Type B pancreatic cell (in vitro differentiated cells): Measurements from ENCODE around the gene ZNF691. TPM values are rescaled to one million over a fixed set of nuclear protein-coding genes. Genes with fewer than 3 reads are reported as not detected.

Source experiments
- DNase-seq: peaks from one replicate; pipeline ENCODE4 v3.0.0; 2021; ENCODE audit warnings: mixed read lengths; ENCODE audit not compliant: unreplicated experiment; ENCODE audit errors: extremely low spot score
- H3K27ac Mint-ChIP-seq: 2 replicates; pipeline ENCODE4 v1.8.0; 2021; ENCODE audit warnings: mild to moderate bottlenecking, mixed read lengths
- H3K27me3 Mint-ChIP-seq: 2 replicates; pipeline ENCODE4 v1.8.0; 2021; ENCODE audit warnings: mixed read lengths
- H3K36me3 Mint-ChIP-seq: 2 replicates; pipeline ENCODE4 v1.8.0; 2021; ENCODE audit warnings: mixed read lengths
- H3K4me1 Mint-ChIP-seq: one replicate; pipeline ENCODE4 v1.8.0; 2021; ENCODE audit warnings: mixed read lengths; ENCODE audit not compliant: unreplicated experiment
- H3K4me3 Mint-ChIP-seq: 2 replicates; pipeline ENCODE4 v1.8.0; 2021; ENCODE audit warnings: mild to moderate bottlenecking, mixed read lengths
- H3K9me3 Mint-ChIP-seq: 2 replicates; pipeline ENCODE4 v1.8.0; 2021; ENCODE audit warnings: mixed read lengths
- total RNA-seq: library from RNA; stranded (reverse); gene quantifications from 2 replicates; pipeline ENCODE4 v1.2.1, GENCODE V29; 2021; ENCODE audit warnings: low replicate concordance
- TF ChIP-seq, protein P1 (sequence below): fragments of 200-600 bp; sonication (generic); conservative IDR thresholded peaks from 2 replicates; pipeline ENCODE4 v1.5.0; 2021; ENCODE audit warnings: antibody characterized with exemption, mild to moderate bottlenecking

ZNF691 gene
- total RNA-seq, 1 donor from 2014 or later: 18.0 TPM

DNA sequence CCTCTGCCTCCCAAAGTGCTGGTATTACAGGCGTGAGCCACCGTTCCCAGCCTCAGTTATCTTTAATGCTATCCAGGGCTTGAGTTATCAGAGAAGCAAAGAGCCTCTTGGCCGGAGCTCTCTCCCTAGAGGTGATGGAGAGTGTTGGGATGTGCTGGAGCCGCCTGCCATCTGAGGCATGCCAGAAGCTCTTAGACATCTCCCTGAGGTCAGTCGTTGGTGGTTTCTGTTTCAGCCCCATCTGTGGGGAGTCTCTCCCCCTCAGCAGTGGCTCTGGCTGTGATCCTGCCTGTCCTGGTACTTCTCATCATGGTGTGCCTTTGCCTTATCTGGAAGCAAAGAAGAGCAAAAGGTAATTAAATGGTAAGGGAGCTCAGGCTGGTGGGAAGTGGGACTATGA lies 11.6 kb upstream of the ZNF691 start:
- DNase-seq: no peak
- peaks cover 13% of the 10 kb centered on the region for H3K4me1 Mint-ChIP-seq
- H3K9me3 Mint-ChIP-seq: no peaks in the 10 kb centered on the region
- TF ChIP-seq, protein P1, sequence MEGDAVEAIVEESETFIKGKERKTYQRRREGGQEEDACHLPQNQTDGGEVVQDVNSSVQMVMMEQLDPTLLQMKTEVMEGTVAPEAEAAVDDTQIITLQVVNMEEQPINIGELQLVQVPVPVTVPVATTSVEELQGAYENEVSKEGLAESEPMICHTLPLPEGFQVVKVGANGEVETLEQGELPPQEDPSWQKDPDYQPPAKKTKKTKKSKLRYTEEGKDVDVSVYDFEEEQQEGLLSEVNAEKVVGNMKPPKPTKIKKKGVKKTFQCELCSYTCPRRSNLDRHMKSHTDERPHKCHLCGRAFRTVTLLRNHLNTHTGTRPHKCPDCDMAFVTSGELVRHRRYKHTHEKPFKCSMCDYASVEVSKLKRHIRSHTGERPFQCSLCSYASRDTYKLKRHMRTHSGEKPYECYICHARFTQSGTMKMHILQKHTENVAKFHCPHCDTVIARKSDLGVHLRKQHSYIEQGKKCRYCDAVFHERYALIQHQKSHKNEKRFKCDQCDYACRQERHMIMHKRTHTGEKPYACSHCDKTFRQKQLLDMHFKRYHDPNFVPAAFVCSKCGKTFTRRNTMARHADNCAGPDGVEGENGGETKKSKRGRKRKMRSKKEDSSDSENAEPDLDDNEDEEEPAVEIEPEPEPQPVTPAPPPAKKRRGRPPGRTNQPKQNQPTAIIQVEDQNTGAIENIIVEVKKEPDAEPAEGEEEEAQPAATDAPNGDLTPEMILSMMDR: no peak
- H3K4me3 Mint-ChIP-seq: no peak overlapping the region
- H3K27me3 Mint-ChIP-seq: no peaks in the 10 kb centered on the region
- H3K27ac Mint-ChIP-seq: no peak overlapping the region
- H3K36me3 Mint-ChIP-seq: peaks cover 5% of the 10 kb centered on the region

DNA sequence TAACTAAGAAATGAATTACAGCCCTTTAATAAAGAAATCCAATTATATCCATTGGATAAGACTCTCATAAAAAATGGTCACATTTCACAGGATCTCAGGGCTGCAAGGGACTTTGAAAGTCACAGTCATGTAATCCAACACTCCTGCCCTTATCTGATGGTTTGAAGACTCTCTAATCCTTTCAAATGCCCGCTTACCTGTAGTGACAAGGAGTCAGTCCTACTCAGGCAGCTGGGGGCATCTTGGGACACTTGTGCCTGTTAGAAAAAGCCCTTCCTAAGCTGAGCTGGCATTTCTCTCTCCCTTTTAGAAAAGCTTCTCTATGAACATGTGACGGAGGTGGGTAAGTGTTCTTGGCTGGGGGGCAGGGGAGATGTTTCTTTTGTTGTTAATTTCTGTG lies 11.0 kb upstream of the ZNF691 start:
- no peak overlapping the region for H3K27ac Mint-ChIP-seq
- no peaks in the 10 kb centered on the region for H3K9me3 Mint-ChIP-seq
- no peaks in the 10 kb centered on the region for H3K27me3 Mint-ChIP-seq
- H3K36me3 Mint-ChIP-seq: peaks cover 5% of the 10 kb centered on the region
- H3K4me1 Mint-ChIP-seq: peaks cover 13% of the 10 kb centered on the region
- no peak for DNase-seq
- TF ChIP-seq, protein P1: no peak
- H3K4me3 Mint-ChIP-seq: no peak overlapping the region

DNA sequence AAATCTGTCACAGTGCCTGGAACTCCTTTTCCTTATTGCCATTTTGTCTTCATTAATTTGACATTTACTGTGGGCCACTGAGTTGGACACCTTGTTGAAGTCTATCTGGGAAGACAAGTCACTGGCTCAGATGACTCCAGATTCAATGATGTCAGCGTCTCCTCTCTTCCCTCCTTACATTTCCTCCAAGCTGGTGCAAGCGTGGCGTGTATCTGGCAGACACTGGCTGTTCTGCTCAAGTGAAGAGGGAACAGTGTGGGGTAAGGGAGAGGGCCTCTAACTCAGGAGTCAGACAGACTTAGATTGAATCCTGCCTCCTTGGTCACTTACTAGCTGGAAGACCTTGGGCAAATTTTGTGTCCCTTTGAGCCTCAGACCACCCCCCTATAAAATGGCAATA lies 8.7 kb upstream of the ZNF691 start:
- TF ChIP-seq, protein P1: no peak
- H3K4me1 Mint-ChIP-seq: peaks cover 13% of the 10 kb centered on the region
- no peaks in the 10 kb centered on the region for H3K9me3 Mint-ChIP-seq
- no peaks in the 10 kb centered on the region for H3K27me3 Mint-ChIP-seq
- H3K4me3 Mint-ChIP-seq: no peak overlapping the region
- peaks cover 5% of the 10 kb centered on the region for H3K36me3 Mint-ChIP-seq
- no peak overlapping the region for H3K27ac Mint-ChIP-seq
- no peak for DNase-seq

DNA sequence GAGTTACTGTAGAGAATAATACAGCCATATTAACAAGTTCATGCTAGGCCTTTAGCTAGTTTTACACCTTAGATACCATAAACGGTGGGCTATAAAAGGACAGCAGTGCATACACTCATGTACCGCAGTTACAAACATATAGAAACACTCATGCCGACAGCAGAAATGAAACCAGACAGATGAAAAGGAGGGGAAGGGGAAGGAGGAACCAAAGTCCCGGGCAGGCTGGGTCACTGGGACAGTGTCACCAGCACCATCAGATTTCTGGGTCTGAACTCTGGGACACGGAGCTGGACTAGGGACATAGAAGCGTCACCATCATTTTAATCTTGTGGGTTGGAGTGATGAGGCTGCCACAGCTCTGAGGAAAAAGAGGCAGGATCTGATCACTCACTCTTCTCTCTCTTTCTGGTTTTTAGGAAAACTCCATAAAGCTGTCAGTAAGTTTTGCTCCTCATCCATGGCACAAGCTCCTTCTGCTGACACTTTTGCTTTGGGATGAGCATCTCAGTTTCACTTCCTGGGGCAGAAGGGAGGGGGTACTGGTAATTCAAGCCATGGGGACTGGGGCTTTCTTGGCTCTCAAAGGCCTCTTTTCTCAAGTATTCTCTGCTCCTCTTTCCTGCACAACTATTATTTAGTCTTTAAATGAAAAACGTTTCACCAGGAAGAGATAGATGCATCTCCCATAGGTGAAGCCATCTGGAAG lies 7.8 kb upstream of the ZNF691 start:
- no peak overlapping the region for H3K27ac Mint-ChIP-seq
- H3K4me3 Mint-ChIP-seq: no peak overlapping the region
- H3K27me3 Mint-ChIP-seq: no peaks in the 10 kb centered on the region
- TF ChIP-seq, protein P1: no peak
- H3K9me3 Mint-ChIP-seq: no peaks in the 10 kb centered on the region
- H3K36me3 Mint-ChIP-seq: peaks cover 5% of the 10 kb centered on the region
- peaks cover 13% of the 10 kb centered on the region for H3K4me1 Mint-ChIP-seq
- DNase-seq: no peak

DNA sequence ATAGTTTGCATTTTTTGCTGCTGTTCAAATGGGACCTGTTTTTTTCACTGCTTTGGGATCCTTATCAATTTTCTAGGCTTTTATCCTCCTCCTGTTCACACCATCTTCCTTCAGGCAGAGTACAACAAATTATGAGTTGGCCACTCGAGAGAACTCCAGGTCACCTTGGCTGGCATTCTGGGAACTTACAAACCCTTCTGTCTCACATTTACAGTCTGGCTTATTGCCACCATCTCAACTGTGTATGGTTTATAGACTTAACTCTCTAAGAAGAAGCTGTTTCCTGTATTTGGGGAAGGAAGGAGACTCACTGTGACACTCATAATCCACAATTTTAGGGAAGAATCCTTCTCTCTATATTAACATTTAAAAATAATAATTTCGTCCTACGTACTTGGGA lies 5.4 kb upstream of the ZNF691 start:
- Mint-ChIP-seq H3K36me3 (peaks cover 2% of the 10 kb centered on the region), H3K27me3 (no peaks in the 10 kb centered on the region), H3K27ac (no peak overlapping the region), H3K9me3 (no peaks in the 10 kb centered on the region), H3K4me3 (no peak overlapping the region), H3K4me1 (peaks cover 5% of the 10 kb centered on the region)
- TF ChIP-seq, protein P1: no peak
- no peak for DNase-seq
